AG09319 (cell line): ENCODE data around the gene LRRC71.

Experiments used
- DNase-seq: peaks from one replicate; pipeline ENCODE4 v3.0.0-alpha.2; 2010; ENCODE audit warnings: low read depth; ENCODE audit errors: extremely low read depth
- TF ChIP-seq, protein P1 (sequence below): IDR thresholded peaks from 2 replicates; pipeline ENCODE4 v1.5.1; 2011; ENCODE audit warnings: low read depth, mild to moderate bottlenecking, inconsistent platforms, low read length, moderate library complexity

LRRC71 gene

DNA sequence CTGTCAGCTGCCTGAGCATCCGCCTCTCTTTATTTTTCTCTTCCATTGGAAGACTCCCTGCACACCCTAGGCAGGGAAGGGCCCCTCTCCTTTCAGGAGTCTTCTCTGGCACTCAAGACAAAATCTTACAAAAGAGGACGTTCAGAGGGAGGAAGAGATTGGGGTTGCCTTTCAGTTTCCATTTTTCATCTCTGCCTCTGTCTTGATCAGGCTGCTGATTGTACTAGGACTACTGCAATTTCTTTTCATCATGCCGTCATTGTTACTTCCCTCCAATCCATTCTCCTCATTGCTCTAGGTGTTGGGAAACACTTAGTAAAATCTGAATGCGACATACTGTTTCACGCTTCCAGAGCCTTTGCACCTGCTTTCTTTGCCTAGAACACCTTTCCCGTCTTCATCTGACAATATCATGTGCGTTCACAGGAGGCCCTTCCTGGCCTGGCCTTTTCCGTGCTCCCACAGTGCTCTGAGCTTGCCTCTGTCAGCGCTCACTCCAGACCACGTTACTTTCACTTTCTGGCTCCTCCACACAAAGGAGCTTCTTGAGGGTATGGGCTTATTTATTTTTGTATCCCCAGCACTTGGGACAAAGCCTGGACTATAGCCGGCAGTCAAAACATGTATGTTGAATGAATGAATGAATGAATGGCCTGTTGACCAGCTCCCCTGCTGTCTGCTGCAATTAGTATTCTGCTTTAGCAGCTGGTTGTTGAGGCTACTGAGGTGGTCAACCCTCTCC lies 10.9 kb downstream of the LRRC71 start:
- TF ChIP-seq, protein P1, sequence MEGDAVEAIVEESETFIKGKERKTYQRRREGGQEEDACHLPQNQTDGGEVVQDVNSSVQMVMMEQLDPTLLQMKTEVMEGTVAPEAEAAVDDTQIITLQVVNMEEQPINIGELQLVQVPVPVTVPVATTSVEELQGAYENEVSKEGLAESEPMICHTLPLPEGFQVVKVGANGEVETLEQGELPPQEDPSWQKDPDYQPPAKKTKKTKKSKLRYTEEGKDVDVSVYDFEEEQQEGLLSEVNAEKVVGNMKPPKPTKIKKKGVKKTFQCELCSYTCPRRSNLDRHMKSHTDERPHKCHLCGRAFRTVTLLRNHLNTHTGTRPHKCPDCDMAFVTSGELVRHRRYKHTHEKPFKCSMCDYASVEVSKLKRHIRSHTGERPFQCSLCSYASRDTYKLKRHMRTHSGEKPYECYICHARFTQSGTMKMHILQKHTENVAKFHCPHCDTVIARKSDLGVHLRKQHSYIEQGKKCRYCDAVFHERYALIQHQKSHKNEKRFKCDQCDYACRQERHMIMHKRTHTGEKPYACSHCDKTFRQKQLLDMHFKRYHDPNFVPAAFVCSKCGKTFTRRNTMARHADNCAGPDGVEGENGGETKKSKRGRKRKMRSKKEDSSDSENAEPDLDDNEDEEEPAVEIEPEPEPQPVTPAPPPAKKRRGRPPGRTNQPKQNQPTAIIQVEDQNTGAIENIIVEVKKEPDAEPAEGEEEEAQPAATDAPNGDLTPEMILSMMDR: no peak
- DNase-seq: no peak

DNA sequence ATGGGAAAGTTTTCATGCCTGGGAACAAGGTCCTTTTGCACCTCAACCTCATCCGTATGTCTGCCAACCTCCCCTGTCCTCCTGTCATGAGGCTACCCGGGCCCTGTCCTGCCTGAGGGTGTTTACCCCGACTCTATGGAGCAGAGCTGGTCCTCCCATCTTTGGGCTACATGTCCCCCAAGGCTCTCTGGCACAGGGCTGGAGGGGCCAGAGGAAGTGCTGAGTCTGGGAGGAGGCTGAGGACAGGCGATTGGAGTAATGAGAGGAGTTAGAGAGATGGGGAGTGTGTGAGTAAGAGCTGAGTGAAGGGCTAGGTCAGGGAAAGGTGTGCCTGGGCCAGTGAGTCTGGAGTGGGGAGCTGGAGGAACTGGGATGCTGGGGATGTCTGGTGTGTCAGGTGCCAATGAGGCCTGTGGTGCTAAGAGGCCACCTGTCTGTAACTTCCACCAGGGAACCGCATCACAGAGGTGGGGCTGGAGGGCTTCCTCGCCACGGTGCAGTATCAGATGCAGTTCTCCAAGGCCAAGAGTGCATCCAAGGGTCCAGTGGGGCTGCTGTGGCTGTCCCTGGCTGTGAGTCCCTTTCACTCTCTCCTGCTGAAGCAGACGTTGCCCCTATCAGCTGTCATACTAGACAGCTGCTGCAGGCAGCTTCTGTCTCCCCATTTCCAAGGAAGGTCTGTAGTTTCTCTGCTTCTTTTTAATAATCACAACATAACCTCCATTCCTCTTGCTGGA lies 11.7 kb downstream of the LRRC71 start:
- no peak for DNase-seq
- TF ChIP-seq, protein P1: no peak

GRCh38 chr1:156933136-156933535 lies 12.7 kb downstream of the LRRC71 start:
- TF ChIP-seq, protein P1: no peak
- no peak for DNase-seq

DNA sequence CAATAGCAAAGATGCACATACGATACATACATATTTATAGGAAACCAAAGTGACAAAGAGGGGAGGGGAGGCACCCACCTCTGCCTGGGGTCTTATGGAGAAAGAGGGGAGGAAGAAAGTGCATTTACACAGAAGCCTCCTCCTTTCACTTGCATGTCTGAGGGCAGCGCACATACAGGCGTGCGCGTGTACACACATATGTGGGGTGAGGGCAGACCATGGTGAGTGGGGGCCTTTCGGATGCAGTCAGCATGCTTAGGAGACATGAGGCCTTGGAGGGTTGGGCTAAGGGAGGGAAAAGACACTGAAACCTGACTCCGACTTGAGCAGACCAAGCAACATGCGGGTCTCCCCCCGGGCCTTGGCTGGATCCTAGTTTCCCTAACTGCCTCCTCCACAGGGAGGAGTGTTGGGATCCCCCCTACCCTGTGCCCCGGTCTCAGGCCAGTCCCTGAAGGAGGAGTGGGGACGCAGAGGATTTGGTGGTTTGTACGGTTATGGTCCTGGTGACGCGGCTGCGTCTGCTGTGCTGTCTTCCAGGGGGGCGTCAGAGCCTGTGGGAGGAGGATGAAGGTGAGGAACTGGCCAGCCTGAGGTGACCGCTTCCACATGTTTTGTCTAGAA lies 15.2 kb downstream of the LRRC71 start:
- TF ChIP-seq, protein P1: no peak
- no peak for DNase-seq

DNA sequence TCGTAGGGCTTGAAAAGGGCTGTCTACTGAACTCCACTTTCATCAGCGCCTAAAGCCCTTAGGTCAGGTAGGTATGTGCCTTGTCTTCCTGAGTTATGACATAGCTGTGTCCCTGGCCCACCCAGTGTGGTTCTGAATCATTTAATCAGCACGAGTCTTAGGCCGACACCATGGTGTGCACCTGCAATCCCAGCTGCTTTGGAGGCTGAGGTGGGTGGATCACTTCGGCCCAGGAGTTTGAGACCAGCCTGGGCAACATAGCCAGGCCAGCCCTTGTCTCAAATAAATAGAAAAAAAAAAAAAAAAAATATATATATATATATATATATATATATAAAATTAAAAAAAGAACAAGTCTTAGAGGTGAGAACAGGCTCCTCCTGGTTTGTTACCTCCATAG lies 15.8 kb downstream of the LRRC71 start:
- TF ChIP-seq, protein P1: no peak
- DNase-seq: no peak

- TF ChIP-seq, protein P1: no peak
- no peak for DNase-seq
Measured at GRCh38 chr1:156936721-156937220, 16.3 kb downstream of the LRRC71 start.

- TF ChIP-seq, protein P1: no peak
- DNase-seq: no peak
Measured at GRCh38 chr1:156937883-156938282, 17.5 kb downstream of the LRRC71 start.
